ENCODE results near the gene FYTTD1. TPM values are rescaled to one million over a fixed set of nuclear protein-coding genes. Genes with fewer than 3 reads are reported as not detected.

The FYTTD1 gene
- total RNA-seq, 1 donor from 2014 or later: 57.1 TPM

DNA sequence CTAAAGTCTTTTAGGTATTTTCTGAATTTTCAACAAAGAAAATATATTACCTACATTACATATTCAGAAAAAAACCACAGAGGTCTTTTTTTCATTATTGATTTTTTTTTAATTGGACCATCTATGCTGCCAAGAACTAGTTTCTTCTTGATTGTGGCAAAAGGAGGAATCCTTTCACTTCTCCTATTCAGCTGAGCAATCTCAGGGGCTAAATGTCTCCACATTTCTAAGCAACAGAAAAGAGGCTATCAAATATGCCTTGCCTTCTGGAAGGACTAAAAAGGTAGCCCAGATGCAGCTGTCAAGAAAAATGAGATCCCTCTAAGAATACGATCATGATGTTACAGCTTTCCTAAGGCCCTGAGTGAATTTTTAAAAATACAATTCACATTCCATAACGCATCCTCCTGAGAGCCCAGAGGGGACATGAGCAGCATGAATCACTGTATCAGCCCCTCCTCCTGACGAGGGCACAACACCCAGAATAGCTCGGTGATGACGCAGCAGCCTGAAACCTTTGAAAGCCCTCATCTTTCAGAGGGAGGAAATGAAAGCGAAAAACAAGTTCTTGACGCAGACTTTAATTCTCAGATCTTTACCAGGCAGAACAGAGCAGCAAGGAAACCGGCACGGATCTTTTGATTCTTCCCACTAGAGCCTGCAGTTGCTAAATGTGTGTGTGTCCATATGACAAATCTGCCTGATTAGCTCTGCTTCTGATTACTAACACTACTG is 37.5 kb upstream of the FYTTD1 start:
- Mint-ChIP-seq H3K36me3 (peaks cover 6% of the 10 kb centered on the region), H3K4me3 (peak overlapping the region; percentile 64), H3K27me3 (ENCODE audit: low read depth) (no peaks in the 10 kb centered on the region), H3K4me1 (peaks cover 19% of the 10 kb centered on the region), H3K9me3 (no peaks in the 10 kb centered on the region), H3K27ac (peak overlapping the region; percentile 99)
- TF ChIP-seq, protein P1, sequence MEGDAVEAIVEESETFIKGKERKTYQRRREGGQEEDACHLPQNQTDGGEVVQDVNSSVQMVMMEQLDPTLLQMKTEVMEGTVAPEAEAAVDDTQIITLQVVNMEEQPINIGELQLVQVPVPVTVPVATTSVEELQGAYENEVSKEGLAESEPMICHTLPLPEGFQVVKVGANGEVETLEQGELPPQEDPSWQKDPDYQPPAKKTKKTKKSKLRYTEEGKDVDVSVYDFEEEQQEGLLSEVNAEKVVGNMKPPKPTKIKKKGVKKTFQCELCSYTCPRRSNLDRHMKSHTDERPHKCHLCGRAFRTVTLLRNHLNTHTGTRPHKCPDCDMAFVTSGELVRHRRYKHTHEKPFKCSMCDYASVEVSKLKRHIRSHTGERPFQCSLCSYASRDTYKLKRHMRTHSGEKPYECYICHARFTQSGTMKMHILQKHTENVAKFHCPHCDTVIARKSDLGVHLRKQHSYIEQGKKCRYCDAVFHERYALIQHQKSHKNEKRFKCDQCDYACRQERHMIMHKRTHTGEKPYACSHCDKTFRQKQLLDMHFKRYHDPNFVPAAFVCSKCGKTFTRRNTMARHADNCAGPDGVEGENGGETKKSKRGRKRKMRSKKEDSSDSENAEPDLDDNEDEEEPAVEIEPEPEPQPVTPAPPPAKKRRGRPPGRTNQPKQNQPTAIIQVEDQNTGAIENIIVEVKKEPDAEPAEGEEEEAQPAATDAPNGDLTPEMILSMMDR (IDR thresholded peaks at IDR 0.05; ENCODE audit: unreplicated experiment): no peak
- DNase-seq (ENCODE audit: low spot score in 2 of 2, unreplicated experiment in 2 of 2): peak; percentile 58 to 77

- H3K4me1 Mint-ChIP-seq: peaks cover 19% of the 10 kb centered on the region
- peak overlapping the region; percentile 99 for H3K27ac Mint-ChIP-seq
- H3K27me3 Mint-ChIP-seq (ENCODE audit: low read depth): no peaks in the 10 kb centered on the region
- H3K36me3 Mint-ChIP-seq: peaks cover 15% of the 10 kb centered on the region
- TF ChIP-seq, protein P1 (IDR thresholded peaks at IDR 0.05; ENCODE audit: unreplicated experiment): no peak
- DNase-seq (ENCODE audit: low spot score in 2 of 2, unreplicated experiment in 2 of 2): no peak
- no peaks in the 10 kb centered on the region for H3K9me3 Mint-ChIP-seq
- H3K4me3 Mint-ChIP-seq: no peak overlapping the region
Measured at GRCh38 chr3:197713477-197713822, 36.2 kb upstream of the FYTTD1 start.

DNA sequence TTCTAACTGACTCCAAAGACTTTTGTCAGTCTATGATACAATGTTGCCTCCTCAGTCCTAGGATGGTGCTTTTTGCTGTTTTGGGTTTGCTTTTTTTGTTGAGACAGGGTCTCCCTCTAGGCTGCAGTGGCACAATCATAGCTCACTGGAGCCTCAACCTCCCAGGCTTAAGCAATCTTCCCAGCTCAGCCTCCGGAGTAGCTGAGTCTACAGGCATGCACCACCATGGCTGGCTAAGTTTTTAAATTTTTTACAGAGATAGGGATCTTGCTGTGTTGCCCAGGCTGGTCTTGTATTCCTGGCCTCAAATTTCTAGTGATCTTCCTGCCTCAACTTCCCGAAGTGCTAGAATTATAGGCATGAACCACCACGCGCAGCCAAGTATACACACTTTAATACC is 35.4 kb upstream of the FYTTD1 start:
- no peak overlapping the region for H3K4me3 Mint-ChIP-seq
- peak overlapping the region; percentile 39 for H3K27ac Mint-ChIP-seq
- DNase-seq (ENCODE audit: low spot score in 2 of 2, unreplicated experiment in 2 of 2): no peak
- H3K36me3 Mint-ChIP-seq: peaks cover 15% of the 10 kb centered on the region
- no peaks in the 10 kb centered on the region for H3K9me3 Mint-ChIP-seq
- TF ChIP-seq, protein P1 (IDR thresholded peaks at IDR 0.05; ENCODE audit: unreplicated experiment): no peak
- no peaks in the 10 kb centered on the region for H3K27me3 Mint-ChIP-seq (ENCODE audit: low read depth)
- peaks cover 19% of the 10 kb centered on the region for H3K4me1 Mint-ChIP-seq

GRCh38 chr3:197718891-197719290 is 30.8 kb upstream of the FYTTD1 start:
- H3K4me3 Mint-ChIP-seq: no peak overlapping the region

GRCh38 chr3:197720694-197721093 is 29.0 kb upstream of the FYTTD1 start:
- H3K9me3 Mint-ChIP-seq: peaks cover 13% of the 10 kb centered on the region
- peaks cover 28% of the 10 kb centered on the region for H3K36me3 Mint-ChIP-seq
- H3K4me3 Mint-ChIP-seq: no peak overlapping the region
- no peak for DNase-seq (ENCODE audit: low spot score in 2 of 2, unreplicated experiment in 2 of 2)
- H3K27me3 Mint-ChIP-seq (ENCODE audit: low read depth): no peaks in the 10 kb centered on the region
- TF ChIP-seq, protein P1 (IDR thresholded peaks at IDR 0.05; ENCODE audit: unreplicated experiment): no peak
- no peaks in the 10 kb centered on the region for H3K4me1 Mint-ChIP-seq
- no peak overlapping the region for H3K27ac Mint-ChIP-seq

More at GRCh38 chr3:197718891-197719290, 30.8 kb upstream of the FYTTD1 start:
- TF ChIP-seq, protein P1 (IDR thresholded peaks at IDR 0.05; ENCODE audit: unreplicated experiment): no peak
- DNase-seq (ENCODE audit: low spot score in 2 of 2, unreplicated experiment in 2 of 2): no peak
- Mint-ChIP-seq H3K27me3 (ENCODE audit: low read depth) (no peaks in the 10 kb centered on the region), H3K27ac (no peak overlapping the region), H3K9me3 (peaks cover 13% of the 10 kb centered on the region), H3K36me3 (peaks cover 28% of the 10 kb centered on the region), H3K4me1 (no peaks in the 10 kb centered on the region)
